HG03469 (cell line): ENCODE results near the gene B4GALNT1.
"Not testable (repeated sequence)": the region's sequence is repeated elsewhere in the genome, so short reads cannot be mapped to it uniquely, and the experiment has no call there.

ENCODE experiments used
- ATAC-seq: cut with Tn5 transposase; IDR thresholded peaks from one replicate; pipeline ENCODE4 v1.9.1; 2021; ENCODE audit warnings: mild to moderate bottlenecking, moderate library complexity, moderate number of reproducible peaks; ENCODE audit not compliant: unreplicated experiment

The B4GALNT1 gene

GRCh38 chr12:57621497-57622292, 11.3 kb downstream of the B4GALNT1 start:
- no peak for ATAC-seq

- ATAC-seq = no peak
These were observed 12.0 kb downstream of the B4GALNT1 start for GRCh38 chr12:57620936-57621496.

- ATAC-seq = no peak
These were observed 12.6 kb downstream of the B4GALNT1 start for GRCh38 chr12:57620245-57620935.

- ATAC-seq = no peak
These were observed 13.4 kb downstream of the B4GALNT1 start for GRCh38 chr12:57619434-57620244.

- ATAC-seq = no peak
These were observed 14.0 kb downstream of the B4GALNT1 start for GRCh38 chr12:57618966-57619433.

GRCh38 chr12:57618431-57618830, 14.6 kb downstream of the B4GALNT1 start:
- not testable (repeated sequence) for ATAC-seq

- ATAC-seq = no peak
These were observed 15.1 kb downstream of the B4GALNT1 start for GRCh38 chr12:57617942-57618341.

GRCh38 chr12:57616383-57617101, 16.5 kb downstream of the B4GALNT1 start:
- no peak for ATAC-seq

GRCh38 chr12:57615637-57616036, 17.4 kb downstream of the B4GALNT1 start:
- no peak for ATAC-seq

- no peak for ATAC-seq
These were observed 18.0 kb downstream of the B4GALNT1 start for GRCh38 chr12:57614948-57615500.

GRCh38 chr12:57614178-57614947, 18.6 kb downstream of the B4GALNT1 start:
- peak; percentile 45 for ATAC-seq

GRCh38 chr12:57613427-57614109, 19.4 kb downstream of the B4GALNT1 start:
- ATAC-seq = no peak

- ATAC-seq = no peak
These were observed 20.1 kb downstream of the B4GALNT1 start for GRCh38 chr12:57612711-57613426.

- ATAC-seq = no peak
These were observed 20.9 kb downstream of the B4GALNT1 start for GRCh38 chr12:57611827-57612710.

- ATAC-seq = no peak
These were observed 21.7 kb downstream of the B4GALNT1 start, which contains the start of gene ARHGEF25 for GRCh38 chr12:57611108-57611826. TSS of gene ARHGEF25 (plus strand) at chr12:57611435. CDS start at chr12:57611895, 460 bp downstream.

- no peak for ATAC-seq
These were observed 22.4 kb downstream of the B4GALNT1 start for GRCh38 chr12:57610554-57611107.
